BJ (cell line): ENCODE measurements around the gene CCM2. TPM values are rescaled to one million over a fixed set of nuclear protein-coding genes. Genes with fewer than 3 reads are reported as not detected.

Experiments
- CTCF ChIA-PET: fragments of 350-600 bp; formaldehyde crosslinking; extraction: SDS; loops from one replicate; lab custom pipeline; 2021; ENCODE audit warnings: antibody characterized with exemption, inconsistent platforms; lab: Yijun Ruan, JAX
- POLR2A ChIA-PET: fragments of 300-600 bp; sonication (Branson Sonifier 250); formaldehyde crosslinking; extraction: SDS; loops from one replicate; lab custom pipeline; 2021; ENCODE audit warnings: antibody characterized with exemption; lab: Charles Lee
- DNase-seq: peaks from one replicate; pipeline ENCODE4 v3.0.0-alpha.2; 2011; ENCODE audit warnings: low read depth
- H3K27me3 ChIP-seq: 2 replicates; pipeline ENCODE4 v1.6.0; 2011; ENCODE audit warnings: low read length; ENCODE audit not compliant: control insufficient read depth, insufficient read depth
- H3K36me3 ChIP-seq: 2 replicates; pipeline ENCODE4 v1.5.1; 2011; ENCODE audit warnings: low read length; ENCODE audit not compliant: control insufficient read depth, insufficient read depth
- H3K4me3 ChIP-seq: 2 replicates; pipeline ENCODE4 v1.5.1; 2011; ENCODE audit warnings: low read depth, mild to moderate bottlenecking, control low read depth, low read length
- CTCF ChIP-seq: IDR thresholded peaks from 2 replicates; pipeline ENCODE4 v1.5.1; 2011; ENCODE audit warnings: low read depth, mild to moderate bottlenecking, control low read depth, inconsistent platforms, low read length, moderate library complexity; ENCODE audit not compliant: insufficient read depth
- polyA plus RNA-seq: library from polyadenylated mRNA; depleted of rRNA; stranded (reverse); fragments of >200 nt; gene quantifications from 2 replicates; pipeline ENCODE4 v1.2.3, GENCODE V29; 2011

Gene CCM2
- polyA plus RNA-seq, 1 experiment: 48.2 TPM

GRCh38 chr7:45001826-45002225, 1.8 kb downstream of the CCM2 start:
- POLR2A ChIA-PET: no interaction called here
- Histone ChIP-seq H3K27me3 (no peaks in the 10 kb centered on the region), H3K36me3 (no peaks in the 10 kb centered on the region), H3K4me3 (no peak overlapping the region)
- no peak for TF ChIP-seq CTCF
- DNase-seq: no peak
- CTCF ChIA-PET: interaction anchor here (0.7 to 1.7 kb wide), 3 partner anchors 11 to 19 kb away, joined by 3 to 6 read pairs (median 4); no protein-coding TSS in a partner anchor

- ChIA-PET CTCF (interaction anchor here (1.2 to 1.4 kb wide), 3 partner anchors 12 to 55 kb away, joined by 3 to 5 read pairs (median 4); no protein-coding TSS in a partner anchor), POLR2A (no interaction called here)
- H3K4me3 ChIP-seq: no peak overlapping the region
- no peaks in the 10 kb centered on the region for H3K27me3 ChIP-seq
- DNase-seq: no peak
- TF ChIP-seq CTCF: no peak
- H3K36me3 ChIP-seq: 0 out of 2 replicates have a peak, but pooled peaks cover 1% of the 10 kb centered on the region
Measured at GRCh38 chr7:45003789-45004188, 3.8 kb downstream of the CCM2 start.

- DNase-seq: no peak
- Histone ChIP-seq H3K36me3 (0 out of 2 replicates have a peak, but pooled peaks cover 1% of the 10 kb centered on the region), H3K27me3 (no peaks in the 10 kb centered on the region), H3K4me3 (no peak overlapping the region)
- CTCF ChIA-PET: no interaction called here
- POLR2A ChIA-PET: no interaction called here
- no peak for TF ChIP-seq CTCF
Measured at GRCh38 chr7:45007106-45007505, 7.1 kb downstream of the CCM2 start.

GRCh38 chr7:45007571-45008328, 7.7 kb downstream of the CCM2 start:
- Histone ChIP-seq H3K36me3 (0 out of 2 replicates have a peak, but pooled peaks cover 1% of the 10 kb centered on the region), H3K27me3 (no peaks in the 10 kb centered on the region), H3K4me3 (no peak overlapping the region)
- no peak for TF ChIP-seq CTCF
- POLR2A ChIA-PET: no interaction called here
- CTCF ChIA-PET: no interaction called here
- no peak for DNase-seq

GRCh38 chr7:45013465-45013967, 13.5 kb downstream of the CCM2 start:
- H3K36me3 ChIP-seq: peaks cover 2% of the 10 kb centered on the region
- POLR2A ChIA-PET: no interaction called here
- H3K4me3 ChIP-seq: no peak overlapping the region
- no peaks in the 10 kb centered on the region for H3K27me3 ChIP-seq
- CTCF ChIA-PET: interaction anchor here (1.0 to 1.7 kb wide), 3 partner anchors 11 to 40 kb away, joined by 3 to 6 read pairs (median 4); no protein-coding TSS in a partner anchor
- TF ChIP-seq CTCF: no peak
- no peak for DNase-seq
